Uterus (tissue), 2 donors: ENCODE data around the gene TBC1D16.

Experiments used
- CTCF ChIP-seq, 4 experiments: fragments of 200-600 bp in 2 of 4; fragments of 450-650 bp in 2 of 4; sonication (generic) in 2 of 4; IDR thresholded peaks; one replicate each; pipeline ENCODE4 v1.5.1; 2016 to 2019; ENCODE audit warnings: antibody characterized with exemption in 4 of 4, mild to moderate bottlenecking in 2 of 4, moderate library complexity in 1 of 4
- POLR2A ChIP-seq, 2 donors: fragments of 450-650 bp; IDR thresholded peaks; one replicate each; pipeline ENCODE4 v1.6.1; 2016; ENCODE audit warnings: antibody characterized with exemption in 2 of 2, mild to moderate bottlenecking in 1 of 2, moderate library complexity in 1 of 2

- TF ChIP-seq CTCF (IDR thresholded peaks at IDR 0.05) (no peak), POLR2A (IDR thresholded peaks at IDR 0.05) (no peak)
Observed at GRCh38 chr17:79979816-79980215, 55.9 kb downstream of the TBC1D16 start.
